ENCODE results near the gene IGSF6. TPM values are rescaled to one million over a fixed set of nuclear protein-coding genes. Genes with fewer than 3 reads are reported as not detected.

IGSF6 gene
- total and polyA plus RNA-seq, 9 of the 15 experiments (the other 6 are each of a cell fraction or from before 2014, with no cell fraction given) = 0.07 TPM; not detected in 8

DNA sequence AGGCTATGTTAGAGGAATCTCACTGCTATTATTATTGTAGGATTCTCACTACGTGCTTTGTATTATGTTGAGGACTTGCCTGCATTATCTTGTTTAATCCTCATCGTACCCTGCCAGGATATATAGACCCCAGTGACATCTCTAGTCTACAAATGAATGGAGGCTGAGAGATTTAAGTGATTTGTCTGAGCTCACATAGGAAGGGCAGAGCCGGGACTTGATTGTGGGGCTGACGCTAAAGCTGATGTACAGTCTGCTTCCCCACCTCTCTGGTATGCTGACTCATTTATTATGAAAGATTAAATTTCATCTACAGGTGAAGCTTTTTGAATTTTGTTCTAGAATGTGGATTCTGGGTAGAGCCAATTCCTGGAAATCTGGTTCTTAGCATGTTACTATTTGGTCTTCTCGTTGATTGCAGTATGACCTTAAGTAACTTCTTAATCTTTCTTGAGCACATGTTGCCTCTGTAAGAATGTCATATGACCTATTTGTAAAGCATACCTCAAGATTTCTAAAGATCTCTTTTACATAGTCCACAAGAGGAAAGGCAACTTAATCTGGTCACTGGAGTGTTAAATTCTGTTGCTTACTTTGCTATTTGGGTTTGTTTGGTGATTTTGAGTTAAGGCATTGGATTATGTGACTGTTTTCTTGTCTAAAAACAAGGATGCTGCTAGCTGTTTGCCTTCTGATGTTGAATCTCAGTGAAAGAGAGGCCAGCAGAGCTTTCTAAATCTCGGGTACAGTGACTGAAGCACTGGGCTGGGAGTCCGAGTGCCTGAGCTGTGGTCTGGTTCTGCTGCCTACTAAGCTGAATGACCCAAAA is 40.6 kb downstream of the IGSF6 start (continued):
- TF ChIP-seq, protein P1, sequence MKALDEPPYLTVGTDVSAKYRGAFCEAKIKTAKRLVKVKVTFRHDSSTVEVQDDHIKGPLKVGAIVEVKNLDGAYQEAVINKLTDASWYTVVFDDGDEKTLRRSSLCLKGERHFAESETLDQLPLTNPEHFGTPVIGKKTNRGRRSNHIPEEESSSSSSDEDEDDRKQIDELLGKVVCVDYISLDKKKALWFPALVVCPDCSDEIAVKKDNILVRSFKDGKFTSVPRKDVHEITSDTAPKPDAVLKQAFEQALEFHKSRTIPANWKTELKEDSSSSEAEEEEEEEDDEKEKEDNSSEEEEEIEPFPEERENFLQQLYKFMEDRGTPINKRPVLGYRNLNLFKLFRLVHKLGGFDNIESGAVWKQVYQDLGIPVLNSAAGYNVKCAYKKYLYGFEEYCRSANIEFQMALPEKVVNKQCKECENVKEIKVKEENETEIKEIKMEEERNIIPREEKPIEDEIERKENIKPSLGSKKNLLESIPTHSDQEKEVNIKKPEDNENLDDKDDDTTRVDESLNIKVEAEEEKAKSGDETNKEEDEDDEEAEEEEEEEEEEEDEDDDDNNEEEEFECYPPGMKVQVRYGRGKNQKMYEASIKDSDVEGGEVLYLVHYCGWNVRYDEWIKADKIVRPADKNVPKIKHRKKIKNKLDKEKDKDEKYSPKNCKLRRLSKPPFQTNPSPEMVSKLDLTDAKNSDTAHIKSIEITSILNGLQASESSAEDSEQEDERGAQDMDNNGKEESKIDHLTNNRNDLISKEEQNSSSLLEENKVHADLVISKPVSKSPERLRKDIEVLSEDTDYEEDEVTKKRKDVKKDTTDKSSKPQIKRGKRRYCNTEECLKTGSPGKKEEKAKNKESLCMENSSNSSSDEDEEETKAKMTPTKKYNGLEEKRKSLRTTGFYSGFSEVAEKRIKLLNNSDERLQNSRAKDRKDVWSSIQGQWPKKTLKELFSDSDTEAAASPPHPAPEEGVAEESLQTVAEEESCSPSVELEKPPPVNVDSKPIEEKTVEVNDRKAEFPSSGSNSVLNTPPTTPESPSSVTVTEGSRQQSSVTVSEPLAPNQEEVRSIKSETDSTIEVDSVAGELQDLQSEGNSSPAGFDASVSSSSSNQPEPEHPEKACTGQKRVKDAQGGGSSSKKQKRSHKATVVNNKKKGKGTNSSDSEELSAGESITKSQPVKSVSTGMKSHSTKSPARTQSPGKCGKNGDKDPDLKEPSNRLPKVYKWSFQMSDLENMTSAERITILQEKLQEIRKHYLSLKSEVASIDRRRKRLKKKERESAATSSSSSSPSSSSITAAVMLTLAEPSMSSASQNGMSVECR (CRISPR knock-in tag; IDR thresholded peaks at IDR 0.05) = no peak
- peak; percentile 31 for TF ChIP-seq PHF20 (IDR thresholded peaks at IDR 0.05; ENCODE audit: partially characterized antibody)
- TF ChIP-seq ZNF140 (CRISPR knock-in tag; IDR thresholded peaks at IDR 0.05) = no peak
- no peak for TF ChIP-seq CREB3L1 (IDR thresholded peaks at IDR 0.05; ENCODE audit: borderline replicate concordance, low read depth)
- TF ChIP-seq, protein P2, sequence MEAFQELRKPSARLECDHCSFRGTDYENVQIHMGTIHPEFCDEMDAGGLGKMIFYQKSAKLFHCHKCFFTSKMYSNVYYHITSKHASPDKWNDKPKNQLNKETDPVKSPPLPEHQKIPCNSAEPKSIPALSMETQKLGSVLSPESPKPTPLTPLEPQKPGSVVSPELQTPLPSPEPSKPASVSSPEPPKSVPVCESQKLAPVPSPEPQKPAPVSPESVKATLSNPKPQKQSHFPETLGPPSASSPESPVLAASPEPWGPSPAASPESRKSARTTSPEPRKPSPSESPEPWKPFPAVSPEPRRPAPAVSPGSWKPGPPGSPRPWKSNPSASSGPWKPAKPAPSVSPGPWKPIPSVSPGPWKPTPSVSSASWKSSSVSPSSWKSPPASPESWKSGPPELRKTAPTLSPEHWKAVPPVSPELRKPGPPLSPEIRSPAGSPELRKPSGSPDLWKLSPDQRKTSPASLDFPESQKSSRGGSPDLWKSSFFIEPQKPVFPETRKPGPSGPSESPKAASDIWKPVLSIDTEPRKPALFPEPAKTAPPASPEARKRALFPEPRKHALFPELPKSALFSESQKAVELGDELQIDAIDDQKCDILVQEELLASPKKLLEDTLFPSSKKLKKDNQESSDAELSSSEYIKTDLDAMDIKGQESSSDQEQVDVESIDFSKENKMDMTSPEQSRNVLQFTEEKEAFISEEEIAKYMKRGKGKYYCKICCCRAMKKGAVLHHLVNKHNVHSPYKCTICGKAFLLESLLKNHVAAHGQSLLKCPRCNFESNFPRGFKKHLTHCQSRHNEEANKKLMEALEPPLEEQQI (IDR thresholded peaks at IDR 0.05) = peak; percentile 14; the same call in 1 of the 2 replicates
- no peak for TF ChIP-seq SIX5 (IDR thresholded peaks at IDR 0.05; ENCODE audit: borderline replicate concordance in 1 of 2, insufficient read depth in 1 of 2, low read depth in 1 of 2, low read length in 2 of 2)
- TF ChIP-seq SP1 (CRISPR knock-in tag; IDR thresholded peaks at IDR 0.05) = no peak
- TF ChIP-seq, protein P3, sequence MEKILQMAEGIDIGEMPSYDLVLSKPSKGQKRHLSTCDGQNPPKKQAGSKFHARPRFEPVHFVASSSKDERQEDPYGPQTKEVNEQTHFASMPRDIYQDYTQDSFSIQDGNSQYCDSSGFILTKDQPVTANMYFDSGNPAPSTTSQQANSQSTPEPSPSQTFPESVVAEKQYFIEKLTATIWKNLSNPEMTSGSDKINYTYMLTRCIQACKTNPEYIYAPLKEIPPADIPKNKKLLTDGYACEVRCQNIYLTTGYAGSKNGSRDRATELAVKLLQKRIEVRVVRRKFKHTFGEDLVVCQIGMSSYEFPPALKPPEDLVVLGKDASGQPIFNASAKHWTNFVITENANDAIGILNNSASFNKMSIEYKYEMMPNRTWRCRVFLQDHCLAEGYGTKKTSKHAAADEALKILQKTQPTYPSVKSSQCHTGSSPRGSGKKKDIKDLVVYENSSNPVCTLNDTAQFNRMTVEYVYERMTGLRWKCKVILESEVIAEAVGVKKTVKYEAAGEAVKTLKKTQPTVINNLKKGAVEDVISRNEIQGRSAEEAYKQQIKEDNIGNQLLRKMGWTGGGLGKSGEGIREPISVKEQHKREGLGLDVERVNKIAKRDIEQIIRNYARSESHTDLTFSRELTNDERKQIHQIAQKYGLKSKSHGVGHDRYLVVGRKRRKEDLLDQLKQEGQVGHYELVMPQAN (IDR thresholded peaks at IDR 0.05; ENCODE audit: borderline replicate concordance) = no peak
- no peak for TF ChIP-seq SMARCA5 (IDR thresholded peaks at IDR 0.05)
- TF ChIP-seq ZKSCAN8 (CRISPR knock-in tag; IDR thresholded peaks at IDR 0.05) = no peak; the same call in 1 of the 2 replicates
- TF ChIP-seq LEF1 (IDR thresholded peaks at IDR 0.05) = peak; percentile 89
- TF ChIP-seq, protein P4, sequence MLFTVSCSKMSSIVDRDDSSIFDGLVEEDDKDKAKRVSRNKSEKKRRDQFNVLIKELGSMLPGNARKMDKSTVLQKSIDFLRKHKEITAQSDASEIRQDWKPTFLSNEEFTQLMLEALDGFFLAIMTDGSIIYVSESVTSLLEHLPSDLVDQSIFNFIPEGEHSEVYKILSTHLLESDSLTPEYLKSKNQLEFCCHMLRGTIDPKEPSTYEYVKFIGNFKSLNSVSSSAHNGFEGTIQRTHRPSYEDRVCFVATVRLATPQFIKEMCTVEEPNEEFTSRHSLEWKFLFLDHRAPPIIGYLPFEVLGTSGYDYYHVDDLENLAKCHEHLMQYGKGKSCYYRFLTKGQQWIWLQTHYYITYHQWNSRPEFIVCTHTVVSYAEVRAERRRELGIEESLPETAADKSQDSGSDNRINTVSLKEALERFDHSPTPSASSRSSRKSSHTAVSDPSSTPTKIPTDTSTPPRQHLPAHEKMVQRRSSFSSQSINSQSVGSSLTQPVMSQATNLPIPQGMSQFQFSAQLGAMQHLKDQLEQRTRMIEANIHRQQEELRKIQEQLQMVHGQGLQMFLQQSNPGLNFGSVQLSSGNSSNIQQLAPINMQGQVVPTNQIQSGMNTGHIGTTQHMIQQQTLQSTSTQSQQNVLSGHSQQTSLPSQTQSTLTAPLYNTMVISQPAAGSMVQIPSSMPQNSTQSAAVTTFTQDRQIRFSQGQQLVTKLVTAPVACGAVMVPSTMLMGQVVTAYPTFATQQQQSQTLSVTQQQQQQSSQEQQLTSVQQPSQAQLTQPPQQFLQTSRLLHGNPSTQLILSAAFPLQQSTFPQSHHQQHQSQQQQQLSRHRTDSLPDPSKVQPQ (CRISPR knock-in tag; IDR thresholded peaks at IDR 0.05; ENCODE audit: borderline replicate concordance) = no peak
- no peak for TF ChIP-seq ZNF561 (CRISPR knock-in tag; conservative IDR thresholded peaks at IDR 0.05)
